GM19193 (cell line): ENCODE data around the gene ZNF444.

Source experiments
- POLR2A ChIP-seq: IDR thresholded peaks from 4 replicates; pipeline ENCODE4 v1.6.1; 2011; ENCODE audit not compliant: insufficient read depth, insufficient read length; ENCODE audit errors: extremely low read depth

The ZNF444 gene

GRCh38 chr19:56104423-56104822 lies 36.7 kb upstream of the ZNF444 start:
- TF ChIP-seq POLR2A = no peak

- no peak for TF ChIP-seq POLR2A
Observed at GRCh38 chr19:56105090-56105701, 35.9 kb upstream of the ZNF444 start.

GRCh38 chr19:56106397-56106849 lies 34.7 kb upstream of the ZNF444 start:
- TF ChIP-seq POLR2A = no peak

- no peak for TF ChIP-seq POLR2A
Observed at GRCh38 chr19:56106993-56107392, 34.1 kb upstream of the ZNF444 start.

- no peak for TF ChIP-seq POLR2A
Observed at GRCh38 chr19:56107626-56108351, 33.3 kb upstream of the ZNF444 start.

DNA sequence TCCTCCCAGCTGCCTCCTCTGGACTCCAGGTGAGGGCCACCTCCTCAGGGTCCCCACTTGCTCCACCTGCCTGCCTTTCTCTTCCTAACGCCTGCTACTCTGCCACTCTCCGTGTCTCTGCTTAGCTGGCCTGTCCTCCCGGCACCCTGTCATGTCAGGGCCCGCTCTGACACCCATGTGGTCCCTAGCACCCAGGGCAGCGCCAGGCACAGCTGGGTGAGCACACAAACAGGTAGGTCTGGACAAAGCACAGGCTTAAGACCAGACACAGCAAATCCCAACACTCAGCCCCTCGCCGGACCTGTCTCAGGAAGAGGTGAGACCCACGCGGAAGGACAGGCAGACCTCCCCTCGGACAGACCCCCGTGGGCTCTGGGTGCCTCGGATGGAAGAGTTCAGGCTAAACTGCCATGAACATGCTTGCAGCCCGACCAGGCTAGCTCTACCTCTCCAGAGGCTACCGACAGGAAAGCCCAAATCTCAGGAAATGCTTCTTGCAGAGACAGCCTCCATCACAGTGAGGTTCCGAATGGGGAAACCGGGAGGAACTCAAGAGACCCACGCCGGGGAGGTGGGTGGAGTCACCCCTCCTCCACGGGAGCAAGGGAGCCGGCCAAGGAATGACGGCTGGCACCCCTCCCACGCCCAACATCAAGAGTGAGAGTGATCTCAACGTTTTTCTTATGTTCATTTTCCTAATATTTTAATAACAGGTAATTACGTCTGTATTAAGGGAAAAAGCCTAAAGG lies 32.5 kb upstream of the ZNF444 start:
- no peak for TF ChIP-seq POLR2A

GRCh38 chr19:56109226-56109625 lies 31.9 kb upstream of the ZNF444 start:
- no peak for TF ChIP-seq POLR2A

GRCh38 chr19:56110515-56111448 lies 30.3 kb upstream of the ZNF444 start:
- TF ChIP-seq POLR2A = no peak

DNA sequence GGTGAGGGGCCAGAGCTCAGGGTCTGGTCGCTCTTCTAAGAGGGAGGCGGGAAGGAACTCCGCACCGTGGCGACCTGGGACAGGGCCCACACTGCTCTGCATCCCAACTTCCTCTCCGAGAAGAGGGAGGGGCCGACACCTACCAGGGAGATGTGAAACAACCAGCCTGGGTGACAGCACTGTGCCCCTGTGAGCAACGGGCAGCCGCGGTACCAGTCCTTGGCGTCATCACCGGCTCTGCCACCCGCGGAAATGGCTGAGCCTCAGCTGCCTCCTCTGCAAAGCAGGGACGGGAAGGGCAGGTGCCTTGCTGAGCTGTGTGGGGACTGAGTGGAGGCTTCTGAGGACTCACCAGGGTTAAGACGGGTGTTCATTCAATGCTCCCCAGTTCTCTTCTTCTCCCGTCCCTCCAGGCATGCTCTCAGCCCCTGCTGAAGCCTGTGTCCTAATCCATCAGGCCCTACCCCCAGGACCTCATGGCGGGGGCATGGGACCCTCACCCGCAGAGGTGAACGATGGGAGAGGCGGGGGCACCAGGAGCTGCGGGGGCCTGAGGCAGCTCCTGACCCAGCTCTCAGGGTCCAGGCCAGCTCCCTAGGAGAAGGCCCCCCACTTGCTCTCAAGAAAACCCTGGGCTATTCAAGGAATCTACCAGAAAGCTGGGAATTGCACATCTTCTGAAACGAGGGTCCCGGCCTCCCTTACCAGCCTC lies 29.3 kb upstream of the ZNF444 start:
- peak; percentile 51 for TF ChIP-seq POLR2A

GRCh38 chr19:56112313-56112709 lies 28.8 kb upstream of the ZNF444 start:
- TF ChIP-seq POLR2A = no peak

DNA sequence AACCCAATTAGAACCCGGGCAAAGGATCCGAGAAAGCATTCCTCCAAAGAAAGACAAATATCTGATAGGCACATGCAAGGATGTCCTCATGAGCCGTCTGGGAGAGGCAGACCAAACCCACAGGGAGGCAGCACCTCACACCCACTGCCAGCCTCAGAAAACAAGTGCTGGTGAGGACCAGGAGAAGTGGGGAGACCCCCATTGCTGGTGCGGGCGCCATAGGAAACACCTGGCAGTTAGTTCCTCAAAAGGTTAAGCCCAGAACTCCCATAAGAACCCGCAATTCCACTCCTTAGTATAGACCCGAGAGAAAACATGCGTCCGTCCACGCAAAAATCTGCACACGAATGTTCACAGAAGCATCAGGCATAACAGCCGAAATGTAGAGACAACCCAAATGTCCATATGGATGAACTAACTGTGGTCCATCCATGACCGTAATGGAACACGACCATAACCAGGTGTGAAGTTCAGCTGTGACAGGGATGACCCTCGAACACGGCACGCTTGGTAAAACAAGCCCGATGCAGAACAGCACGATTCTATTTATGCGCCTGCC lies 27.9 kb upstream of the ZNF444 start:
- no peak for TF ChIP-seq POLR2A

DNA sequence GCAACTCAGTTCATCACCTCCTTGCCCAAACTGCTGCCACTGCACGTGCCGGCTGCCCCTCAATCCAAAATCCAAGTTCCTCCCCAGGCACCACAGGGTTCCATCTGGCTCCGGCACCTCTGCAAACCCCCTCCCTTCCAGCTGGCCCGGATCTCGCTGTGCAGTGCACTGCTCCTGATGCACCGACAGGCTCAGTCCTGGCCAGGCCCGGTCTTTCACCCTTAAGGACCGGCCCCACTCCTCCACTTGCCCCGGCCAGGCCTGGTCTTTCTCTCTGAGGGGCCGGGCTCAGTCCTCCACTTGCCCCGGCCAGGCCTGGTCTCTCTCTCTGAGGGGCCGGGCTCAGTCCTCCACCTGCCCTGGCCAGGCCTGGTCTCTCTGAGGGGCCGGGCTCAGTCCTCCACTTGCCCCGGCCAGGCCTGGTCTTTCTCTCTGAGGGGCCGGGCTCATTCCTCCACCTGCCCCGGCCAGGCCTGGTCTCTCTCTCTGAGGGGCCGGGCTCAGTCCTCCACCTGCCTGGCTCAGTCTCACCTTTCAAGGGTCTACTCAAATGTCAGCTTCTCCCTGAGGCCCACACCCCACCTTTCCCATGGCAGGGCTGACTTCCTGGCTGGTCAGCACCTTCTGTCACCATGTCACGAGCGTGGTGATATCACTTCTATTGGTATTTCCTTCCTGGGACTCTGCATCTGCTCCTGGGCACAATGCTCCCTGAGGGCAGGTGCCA lies 26.9 kb upstream of the ZNF444 start:
- TF ChIP-seq POLR2A = no peak

GRCh38 chr19:56114778-56115110 lies 26.3 kb upstream of the ZNF444 start:
- TF ChIP-seq POLR2A = no peak

DNA sequence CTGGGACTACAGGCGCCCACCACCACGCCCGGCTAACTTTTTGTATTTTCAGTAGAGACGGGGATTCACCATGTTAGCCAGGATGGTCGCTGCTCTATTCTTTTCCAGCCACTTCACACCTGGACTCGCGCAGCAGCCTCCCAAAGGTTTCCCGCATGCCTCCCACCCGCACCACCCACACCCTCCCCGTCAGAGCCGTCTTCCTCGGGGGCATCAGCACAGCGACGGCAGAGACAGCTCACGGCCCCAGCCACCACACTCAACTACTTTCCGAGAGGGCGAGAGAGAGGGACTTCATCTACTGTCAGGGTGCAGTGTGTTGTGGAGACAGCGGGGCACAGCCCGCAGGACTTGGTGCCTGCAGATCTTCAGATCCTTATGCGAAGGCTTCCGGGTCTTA lies 25.6 kb upstream of the ZNF444 start:
- no peak for TF ChIP-seq POLR2A

DNA sequence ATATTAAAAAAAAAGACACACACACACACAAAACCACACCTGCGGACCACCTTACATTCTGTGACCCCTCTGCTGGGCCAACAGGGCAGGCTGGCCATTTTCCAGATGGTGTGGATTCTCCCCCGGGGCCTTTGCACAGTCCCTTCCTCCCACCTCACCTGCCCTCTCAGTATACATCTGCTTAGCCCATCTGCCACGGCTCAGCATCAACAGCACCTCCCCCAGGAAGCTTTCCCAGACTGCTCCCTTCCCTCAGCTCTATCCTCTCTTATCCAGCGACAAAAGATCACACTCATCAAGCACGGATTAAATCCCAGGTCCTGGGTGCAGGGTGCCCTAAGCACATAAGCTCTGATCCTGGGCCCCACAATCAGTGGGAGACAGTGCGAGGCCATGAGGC lies 24.5 kb upstream of the ZNF444 start:
- TF ChIP-seq POLR2A = no peak
